PC-9 (cell line): Measurements from ENCODE around the gene RALGAPA2. TPM values are rescaled to one million over a fixed set of nuclear protein-coding genes. Genes with fewer than 3 reads are reported as not detected.

Experiments used
- BruUV-seq: library from RNA; stranded (reverse); fragments of 400-500 nt; replicated peaks from 2 replicates; lab custom pipeline; 2021; lab: Mats Ljungman, UMichigan
- CTCF ChIA-PET: fragments of 300-600 bp; sonication (Branson Sonifier 250); formaldehyde crosslinking; loops from one replicate; lab custom pipeline; 2022; ENCODE audit warnings: antibody characterized with exemption; lab: Charles Lee
- POLR2A ChIA-PET: fragments of 300-600 bp; sonication (Branson Sonifier 250); formaldehyde crosslinking; loops from one replicate; lab custom pipeline; 2022; ENCODE audit warnings: antibody characterized with exemption; ENCODE audit not compliant: unreplicated experiment; lab: Charles Lee
- DNase-seq, 2 experiments: peaks; one replicate each; pipeline versions ENCODE4 v3.0.0 to v3.0.0-alpha.2; 2015 to 2022; ENCODE audit warnings: mixed read lengths in 1 of 2
- H2AFZ ChIP-seq: fragments of 200-600 bp; sonication (generic); 2 replicates; pipeline ENCODE4 v1.8.1; 2017; ENCODE audit warnings: antibody characterized with exemption
- H3F3A ChIP-seq: fragments of 200-600 bp; sonication (generic); 2 replicates; pipeline ENCODE4 v1.8.1; 2017; ENCODE audit warnings: antibody characterized with exemption, mild to moderate bottlenecking, low read depth; ENCODE audit not compliant: insufficient read depth
- H3K27ac ChIP-seq: fragments of 200-600 bp; sonication (generic); 2 replicates; pipeline ENCODE4 v1.6.1; 2016; ENCODE audit warnings: mixed run types
- H3K27me3 ChIP-seq: fragments of 200-600 bp; sonication (generic); 2 replicates; pipeline ENCODE4 v1.6.1; 2016; ENCODE audit warnings: low read depth, mixed run types; ENCODE audit not compliant: insufficient read depth
- H3K36me3 ChIP-seq: fragments of 200-600 bp; sonication (generic); 2 replicates; pipeline ENCODE4 v1.6.1; 2016; ENCODE audit warnings: low read depth, mixed run types
- H3K4me1 ChIP-seq: fragments of 200-600 bp; sonication (generic); replicated peaks from 2 replicates; pipeline ENCODE4 v1.6.1; 2016; ENCODE audit warnings: mixed run types; ENCODE audit not compliant: insufficient read depth
- H3K4me2 ChIP-seq: fragments of 200-600 bp; sonication (generic); 2 replicates; pipeline ENCODE4 v1.6.1; 2017; ENCODE audit warnings: mixed run types
- H3K4me3 ChIP-seq: fragments of 200-600 bp; sonication (generic); 2 replicates; pipeline ENCODE4 v1.6.1; 2016; ENCODE audit warnings: mixed run types
- H3K79me2 ChIP-seq: fragments of 200-600 bp; sonication (generic); 2 replicates; pipeline ENCODE4 v1.6.1; 2017; ENCODE audit warnings: low read depth, mixed run types
- H3K9me2 ChIP-seq: fragments of 200-600 bp; sonication (generic); 2 replicates; pipeline ENCODE4 v1.8.1; 2017; ENCODE audit warnings: mild to moderate bottlenecking; ENCODE audit not compliant: insufficient read depth
- H3K9me3 ChIP-seq: fragments of 200-600 bp; sonication (generic); 2 replicates; pipeline ENCODE4 v1.8.1; 2016; ENCODE audit warnings: low read depth; ENCODE audit not compliant: insufficient read depth
- H4K20me1 ChIP-seq: fragments of 200-600 bp; sonication (generic); 2 replicates; pipeline ENCODE4 v1.8.1; 2017; ENCODE audit not compliant: insufficient read depth
- EZH2 ChIP-seq: fragments of 200-600 bp; sonication (generic); IDR thresholded peaks from 2 replicates; pipeline ENCODE4 v1.8.0; 2017; ENCODE audit warnings: antibody characterized with exemption, low read depth
- intact Hi-C: fragments of 100-400 bp; cut with micrococcal nuclease; formaldehyde crosslinking; loops from one replicate; pipeline ENCODE4 v1.10.0; 2022; ENCODE audit not compliant: unreplicated experiment
- total RNA-seq: library from RNA; stranded (reverse); gene quantifications from 2 replicates; pipeline ENCODE4 v1.2.3, GENCODE V29; 2021
- TF ChIP-seq, protein P1 (sequence below): fragments of 200-600 bp; sonication (generic); conservative IDR thresholded peaks from 2 replicates; pipeline ENCODE4 v1.6.1; 2017; ENCODE audit warnings: mixed run types, antibody characterized with exemption, mild to moderate bottlenecking, moderate library complexity

RALGAPA2 gene
- total RNA-seq, 1 experiment from 2014 or later: 28.7 TPM

DNA sequence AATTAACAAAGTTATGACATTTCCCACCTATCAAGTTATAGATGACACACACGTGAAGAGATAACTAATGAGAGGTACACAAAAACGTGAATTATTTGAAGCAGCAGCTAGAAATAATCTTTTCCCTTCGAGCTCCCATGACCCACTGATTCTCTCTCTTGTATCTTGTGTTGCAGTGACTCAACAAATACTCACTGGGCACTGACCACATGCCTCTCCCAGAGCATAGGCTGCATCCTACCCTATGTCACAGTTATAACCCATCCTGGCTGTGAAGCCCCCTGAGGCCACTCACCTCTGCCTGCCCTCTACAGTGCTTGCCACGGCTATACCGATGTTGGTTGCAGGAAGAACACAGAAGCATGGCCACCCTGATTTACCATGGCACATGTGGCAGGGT is 252.7 kb downstream of the RALGAPA2 start:
- DNase-seq: no peak
- no peak overlapping the region for H3K4me3 ChIP-seq
- BruUV-seq: no TSS peak
- H3K27me3 ChIP-seq: no peaks in the 10 kb centered on the region
- TF ChIP-seq, protein P1, sequence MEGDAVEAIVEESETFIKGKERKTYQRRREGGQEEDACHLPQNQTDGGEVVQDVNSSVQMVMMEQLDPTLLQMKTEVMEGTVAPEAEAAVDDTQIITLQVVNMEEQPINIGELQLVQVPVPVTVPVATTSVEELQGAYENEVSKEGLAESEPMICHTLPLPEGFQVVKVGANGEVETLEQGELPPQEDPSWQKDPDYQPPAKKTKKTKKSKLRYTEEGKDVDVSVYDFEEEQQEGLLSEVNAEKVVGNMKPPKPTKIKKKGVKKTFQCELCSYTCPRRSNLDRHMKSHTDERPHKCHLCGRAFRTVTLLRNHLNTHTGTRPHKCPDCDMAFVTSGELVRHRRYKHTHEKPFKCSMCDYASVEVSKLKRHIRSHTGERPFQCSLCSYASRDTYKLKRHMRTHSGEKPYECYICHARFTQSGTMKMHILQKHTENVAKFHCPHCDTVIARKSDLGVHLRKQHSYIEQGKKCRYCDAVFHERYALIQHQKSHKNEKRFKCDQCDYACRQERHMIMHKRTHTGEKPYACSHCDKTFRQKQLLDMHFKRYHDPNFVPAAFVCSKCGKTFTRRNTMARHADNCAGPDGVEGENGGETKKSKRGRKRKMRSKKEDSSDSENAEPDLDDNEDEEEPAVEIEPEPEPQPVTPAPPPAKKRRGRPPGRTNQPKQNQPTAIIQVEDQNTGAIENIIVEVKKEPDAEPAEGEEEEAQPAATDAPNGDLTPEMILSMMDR: no peak
- no peak for TF ChIP-seq EZH2
- no peaks in the 10 kb centered on the region for H3K79me2 ChIP-seq
- no peak overlapping the region for H3K4me2 ChIP-seq
- intact Hi-C loops: no loop called here
- no peaks in the 10 kb centered on the region for H3K9me2 ChIP-seq
- no peaks in the 10 kb centered on the region for H3K36me3 ChIP-seq
- ChIA-PET POLR2A (no interaction called here), CTCF (no interaction called here)
- no peaks in the 10 kb centered on the region for H4K20me1 ChIP-seq
- H3K27ac ChIP-seq: no peak overlapping the region
- no peaks in the 10 kb centered on the region for H3K4me1 ChIP-seq
- H3F3A ChIP-seq: no peaks in the 10 kb centered on the region
- no peak overlapping the region for H2AFZ ChIP-seq
- no peaks in the 10 kb centered on the region for H3K9me3 ChIP-seq

DNA sequence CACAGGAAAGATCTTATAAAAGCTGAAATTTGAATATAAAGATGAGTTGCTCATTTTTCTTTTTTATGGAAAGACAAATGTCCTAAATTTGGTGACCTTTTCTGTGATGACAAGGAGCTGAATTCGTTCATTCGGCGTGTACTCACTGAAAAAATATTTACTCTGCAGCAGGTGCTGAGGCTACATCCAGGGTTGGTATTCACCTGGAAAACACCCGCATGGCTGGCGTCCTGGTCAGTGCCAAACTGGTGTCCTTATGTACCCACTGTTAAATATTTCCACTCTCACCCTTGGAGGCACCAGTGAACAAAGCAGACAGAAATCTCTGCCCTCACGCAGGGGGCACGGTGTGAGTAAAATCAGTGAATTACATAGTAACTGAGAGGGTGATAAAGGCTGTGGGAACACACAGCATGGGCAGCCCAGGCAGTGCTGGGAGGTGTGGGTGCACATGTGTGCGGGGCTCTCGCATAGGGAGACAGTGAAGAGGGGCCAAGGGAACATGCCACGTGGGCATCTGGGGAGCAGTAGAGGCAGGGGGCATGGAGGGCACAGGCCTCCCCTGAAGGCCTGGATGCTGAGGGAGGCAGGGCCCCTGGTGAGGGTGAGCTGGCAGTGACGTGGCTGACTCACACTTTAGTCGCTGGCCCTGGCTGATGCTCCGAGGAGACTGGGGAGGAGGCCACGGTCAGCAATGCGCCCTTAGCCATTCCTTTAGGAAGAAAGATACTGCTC is 254.9 kb downstream of the RALGAPA2 start:
- Histone ChIP-seq H3K4me2 (no peak overlapping the region), H3K27ac (no peak overlapping the region), H2AFZ (no peak overlapping the region), H3K79me2 (no peaks in the 10 kb centered on the region), H3K4me3 (no peak overlapping the region), H3K9me2 (no peaks in the 10 kb centered on the region), H4K20me1 (no peaks in the 10 kb centered on the region), H3F3A (no peaks in the 10 kb centered on the region), H3K36me3 (no peaks in the 10 kb centered on the region), H3K9me3 (no peaks in the 10 kb centered on the region), H3K27me3 (no peaks in the 10 kb centered on the region), H3K4me1 (no peaks in the 10 kb centered on the region)
- intact Hi-C loops: no loop called here
- CTCF ChIA-PET: no interaction called here
- TF ChIP-seq, protein P1: no peak
- TF ChIP-seq EZH2: no peak
- POLR2A ChIA-PET: no interaction called here
- DNase-seq: no peak
- BruUV-seq: no TSS peak

DNA sequence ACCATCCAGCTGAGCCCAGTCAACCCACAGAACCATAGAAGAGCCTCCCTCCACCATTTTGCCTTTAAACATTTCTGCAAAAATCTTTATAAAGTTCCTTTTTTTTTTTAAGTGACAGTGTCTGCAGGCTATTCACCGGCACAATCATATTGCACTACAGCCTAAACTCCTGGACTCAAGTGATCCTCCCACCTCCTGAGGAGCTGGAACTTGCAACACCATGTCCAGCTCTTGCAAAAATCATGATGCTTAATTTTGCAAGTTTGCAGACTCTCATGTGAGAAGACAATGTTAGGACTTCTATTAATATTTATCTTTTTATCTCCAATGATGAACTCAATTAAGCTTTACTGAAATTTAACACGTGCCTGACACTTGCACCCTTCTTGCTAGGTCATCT is 255.7 kb downstream of the RALGAPA2 start:
- Histone ChIP-seq H3K79me2 (no peaks in the 10 kb centered on the region), H3K4me3 (no peak overlapping the region), H2AFZ (no peak overlapping the region), H3K4me1 (peaks cover 7% of the 10 kb centered on the region), H3K9me2 (no peaks in the 10 kb centered on the region), H4K20me1 (no peaks in the 10 kb centered on the region), H3K4me2 (no peak overlapping the region), H3K27ac (no peak overlapping the region), H3K9me3 (no peaks in the 10 kb centered on the region), H3K36me3 (no peaks in the 10 kb centered on the region), H3F3A (no peaks in the 10 kb centered on the region), H3K27me3 (no peaks in the 10 kb centered on the region)
- no TSS peak for BruUV-seq
- CTCF ChIA-PET: no interaction called here
- intact Hi-C loops: no loop called here
- POLR2A ChIA-PET: interaction anchor here (0.7 kb wide), 1 partner anchor 18 kb away, joined by 4 read pairs; no protein-coding TSS in a partner anchor
- DNase-seq: no peak
- TF ChIP-seq EZH2: no peak
- TF ChIP-seq, protein P1: no peak
